D341Med (cell line): ENCODE data around the gene RIBC2.
"Not testable (repeated sequence)": the region's sequence is repeated elsewhere in the genome, so short reads cannot be mapped to it uniquely, and the experiment has no call there.

Experiments used
- DNase-seq: peaks from one replicate; pipeline ENCODE4 v3.0.0; 2012; ENCODE audit warnings: low spot score

The RIBC2 gene, protein sequence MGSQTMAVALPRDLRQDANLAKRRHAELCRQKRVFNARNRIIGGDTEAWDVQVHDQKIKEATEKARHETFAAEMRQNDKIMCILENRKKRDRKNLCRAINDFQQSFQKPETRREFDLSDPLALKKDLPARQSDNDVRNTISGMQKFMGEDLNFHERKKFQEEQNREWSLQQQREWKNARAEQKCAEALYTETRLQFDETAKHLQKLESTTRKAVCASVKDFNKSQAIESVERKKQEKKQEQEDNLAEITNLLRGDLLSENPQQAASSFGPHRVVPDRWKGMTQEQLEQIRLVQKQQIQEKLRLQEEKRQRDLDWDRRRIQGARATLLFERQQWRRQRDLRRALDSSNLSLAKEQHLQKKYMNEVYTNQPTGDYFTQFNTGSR

GRCh38 chr22:45413368-45414211 lies at the start of gene RIBC2, which contains the start of gene SMC1B:
RIBC2 (plus strand) TSS chr22:45413693; CDS start chr22:45413887, 194 bp downstream.
SMC1B (minus strand) TSS chr22:45413599; CDS start chr22:45413567, 32 bp downstream.
- no peak for DNase-seq

- DNase-seq: no peak
These were observed 46.8 kb upstream of the RIBC2 start for GRCh38 chr22:45366713-45367112.

GRCh38 chr22:45373592-45373991 lies 39.9 kb upstream of the RIBC2 start:
- not testable (repeated sequence) for DNase-seq

DNA sequence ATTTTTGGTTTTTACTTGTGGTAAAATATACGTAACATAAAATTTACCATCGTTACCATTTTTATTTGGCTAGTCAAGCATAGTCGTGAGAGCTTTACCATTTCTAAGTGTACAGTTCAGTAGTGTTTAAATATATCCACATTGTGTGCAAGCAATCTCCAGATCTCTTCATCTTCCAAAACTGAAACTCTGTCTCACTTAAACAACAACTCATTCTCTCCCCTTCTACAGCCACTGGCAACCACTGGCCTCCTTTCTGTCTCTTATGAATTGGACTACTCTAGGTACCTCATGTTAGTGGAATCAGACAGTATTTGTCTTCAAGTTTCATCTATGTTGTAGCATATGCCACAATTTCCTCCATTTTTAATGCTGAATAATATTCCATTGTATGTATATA lies 37.5 kb upstream of the RIBC2 start:
- DNase-seq: no peak

DNA sequence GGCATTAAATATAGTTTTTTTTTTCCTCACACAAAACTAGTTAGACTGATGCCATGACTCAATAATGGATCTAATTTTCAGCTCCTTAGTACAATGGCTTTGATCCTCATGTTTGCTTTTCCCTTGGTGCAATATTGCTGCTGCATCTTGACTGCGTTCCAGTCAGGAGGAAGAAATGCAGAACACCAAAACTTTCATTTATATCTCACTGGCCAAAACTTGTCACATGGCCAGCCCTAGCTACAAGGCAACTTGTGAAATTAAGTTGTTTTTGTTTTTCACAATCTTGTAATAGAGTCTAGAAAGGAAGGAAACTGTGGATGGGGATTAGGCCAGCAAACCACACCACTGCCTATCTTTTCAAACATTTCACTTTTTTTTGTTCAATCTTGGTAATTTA lies 36.8 kb upstream of the RIBC2 start:
- DNase-seq: no peak

GRCh38 chr22:45381348-45381747 lies 32.1 kb upstream of the RIBC2 start:
- DNase-seq: no peak

GRCh38 chr22:45389546-45389945 lies 23.9 kb upstream of the RIBC2 start:
- DNase-seq: no peak

DNA sequence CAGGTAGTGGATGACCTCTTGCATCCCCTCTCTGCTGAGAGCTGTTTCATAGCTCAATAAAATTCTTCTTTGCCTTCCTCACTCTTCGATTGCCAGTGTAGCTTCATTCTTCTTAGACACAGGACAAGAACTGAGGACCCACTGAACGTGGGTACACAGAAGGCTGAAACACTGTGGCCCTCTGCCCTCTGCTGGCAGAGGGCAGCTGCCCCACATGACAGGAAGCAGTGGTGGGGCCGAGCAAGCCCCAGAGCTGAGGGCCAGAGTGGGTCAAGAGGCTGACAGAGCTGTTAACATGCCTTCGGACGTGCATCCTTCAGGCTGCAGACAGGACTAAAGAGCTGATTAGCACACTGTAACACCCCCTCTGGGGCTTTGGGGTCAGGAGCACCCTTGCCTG lies 15.7 kb upstream of the RIBC2 start:
- DNase-seq: no peak

DNA sequence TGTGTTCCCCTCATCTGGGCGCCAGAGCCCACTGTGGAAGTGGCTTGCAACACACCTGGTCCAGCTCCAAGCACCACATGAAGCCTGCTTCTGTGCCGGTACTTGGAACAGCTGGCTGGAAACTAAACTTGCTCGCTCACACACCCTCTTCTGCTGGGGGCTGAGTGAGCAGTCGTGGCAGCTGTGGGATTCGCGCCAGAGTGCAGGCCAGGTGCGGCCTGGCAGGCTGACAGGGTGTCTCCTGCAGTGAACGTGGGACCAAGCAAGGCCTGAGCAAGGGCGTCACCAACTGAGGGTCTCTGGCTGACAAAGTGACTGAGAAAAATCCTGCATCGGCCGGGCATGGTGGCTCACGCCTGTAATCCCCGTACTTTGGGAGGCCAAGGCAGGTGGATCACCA lies 15.3 kb upstream of the RIBC2 start:
- no peak for DNase-seq

GRCh38 chr22:45399712-45400445 lies 13.6 kb upstream of the RIBC2 start:
- peak; percentile 51 for DNase-seq

GRCh38 chr22:45402466-45402985 lies 11.0 kb upstream of the RIBC2 start:
- DNase-seq: no peak

DNA sequence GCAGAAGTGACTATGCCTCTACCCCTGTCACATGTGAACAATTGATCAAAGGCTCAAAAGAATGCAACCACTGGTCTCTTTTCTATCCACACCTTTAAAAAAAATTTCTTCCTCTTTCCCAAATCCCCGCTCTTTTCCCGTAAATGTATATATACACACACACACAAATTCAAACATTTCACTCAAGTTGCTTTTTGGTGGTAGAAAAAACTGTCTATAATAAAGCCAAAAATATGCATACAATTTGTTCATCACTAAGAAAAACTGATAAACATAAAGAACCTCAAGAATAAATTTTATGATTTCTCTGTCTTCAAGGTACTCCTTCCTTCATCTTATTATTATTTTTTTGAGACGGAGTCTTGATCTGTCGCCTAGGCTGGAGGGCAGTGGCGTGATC lies 5.7 kb upstream of the RIBC2 start:
- DNase-seq: no peak

GRCh38 chr22:45413013-45413367 lies 503 bp upstream of the RIBC2 start:
- no peak for DNase-seq

DNA sequence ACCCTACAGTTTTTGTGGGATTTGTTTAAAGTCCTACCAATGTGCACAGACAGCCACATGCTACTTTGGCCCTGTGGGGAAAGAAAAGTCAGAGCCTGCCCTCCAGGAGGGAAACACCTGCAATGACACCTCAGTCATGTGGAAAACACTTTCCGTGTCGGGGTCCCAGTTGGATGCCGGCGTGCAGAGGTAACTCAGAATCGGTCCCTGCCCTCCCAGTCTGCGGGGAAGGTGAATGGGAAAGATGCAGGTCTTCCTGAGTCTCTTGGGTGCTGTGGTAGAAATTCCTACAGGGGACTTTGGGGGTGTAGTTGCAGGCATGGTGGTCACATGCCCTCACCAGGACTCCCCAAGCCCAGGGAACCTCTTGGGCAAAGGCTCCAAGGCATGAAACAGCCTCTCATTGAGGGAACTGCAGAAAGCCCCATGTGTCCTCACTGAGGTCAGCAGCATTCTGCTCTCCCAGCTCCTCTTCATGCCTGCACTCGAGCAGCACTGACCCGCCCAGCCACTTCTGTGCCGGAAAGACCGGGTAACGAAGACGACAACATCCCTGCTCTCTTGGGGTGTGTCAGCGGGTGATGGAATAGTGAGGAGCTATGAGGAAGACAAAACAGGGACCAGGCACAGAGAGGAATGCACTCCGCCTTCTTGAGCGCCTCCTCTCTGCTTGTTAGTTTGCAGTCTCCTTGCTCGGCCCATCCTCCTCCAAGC lies 4.7 kb downstream of the RIBC2 start:
- no peak for DNase-seq

- DNase-seq: no peak
These were observed 5.3 kb downstream of the RIBC2 start for GRCh38 chr22:45418770-45419138.

GRCh38 chr22:45420011-45420410 lies 6.5 kb downstream of the RIBC2 start:
- no peak for DNase-seq

DNA sequence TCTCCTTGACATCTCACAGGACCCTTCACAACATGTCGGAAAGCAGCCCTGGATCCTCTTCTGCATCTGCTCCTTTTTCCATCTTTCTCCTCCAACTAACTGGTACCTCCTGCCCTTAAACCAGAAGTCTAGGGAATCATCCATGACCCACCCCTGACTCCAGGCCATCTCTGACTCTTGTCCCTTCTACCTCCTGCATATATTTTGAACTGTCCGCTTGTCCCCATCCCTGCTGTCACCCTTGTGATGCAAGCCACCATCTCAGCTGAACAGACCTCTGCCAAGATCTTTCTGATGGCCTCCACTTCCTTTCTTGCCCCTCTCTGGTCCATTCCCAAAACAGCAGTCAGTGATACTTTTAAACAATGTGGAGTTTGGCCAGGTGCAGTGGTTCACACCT lies 7.0 kb downstream of the RIBC2 start:
- DNase-seq: no peak

- DNase-seq: no peak
These were observed 8.0 kb downstream of the RIBC2 start for GRCh38 chr22:45421349-45422055.

DNA sequence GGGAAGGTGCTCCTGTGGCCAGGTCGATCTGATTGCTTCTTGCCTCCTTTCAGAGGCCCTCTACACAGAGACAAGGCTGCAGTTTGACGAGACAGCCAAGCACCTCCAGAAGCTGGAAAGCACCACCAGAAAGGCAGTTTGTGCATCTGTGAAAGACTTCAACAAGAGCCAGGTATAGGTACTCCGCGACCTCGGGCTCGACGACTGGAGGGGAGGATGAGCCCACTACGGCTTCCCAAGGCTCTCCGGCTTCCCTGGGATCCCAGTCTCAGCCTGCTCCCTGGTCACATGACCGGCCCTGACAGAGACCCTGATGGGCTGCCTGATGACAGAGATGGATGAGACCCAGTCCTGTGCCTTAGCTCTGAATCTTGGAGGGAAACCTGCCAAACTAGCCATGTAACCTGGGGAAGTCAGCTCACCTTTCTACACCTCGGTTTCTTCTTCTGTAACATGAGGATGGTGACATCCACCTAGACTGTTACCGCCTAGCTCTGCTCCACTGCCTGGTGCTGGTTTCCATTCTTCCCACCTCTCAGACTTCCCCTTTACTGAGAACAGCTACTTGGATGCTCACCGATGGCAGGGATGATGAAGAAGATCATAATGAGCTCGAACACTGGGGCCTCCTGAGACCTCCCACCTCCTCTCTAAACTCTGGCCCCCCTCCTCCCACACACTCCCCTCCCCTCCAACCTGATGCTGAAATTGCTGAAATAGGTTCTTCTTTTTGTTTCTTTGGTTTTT lies 8.9 kb downstream of the RIBC2 start:
- no peak for DNase-seq

- DNase-seq: no peak
These were observed 10.0 kb downstream of the RIBC2 start for GRCh38 chr22:45423524-45423923.
